Measurements from ENCODE around the gene PRF1. TPM values are rescaled to one million over a fixed set of nuclear protein-coding genes. Genes with fewer than 3 reads are reported as not detected.

The PRF1 gene
- total and polyA plus RNA-seq, 2 donors (not counting 1 experiment from before 2014, with no cell fraction given) = 1.0 to 1.9 TPM

GRCh38 chr10:70600512-70601395 is 1.8 kb downstream of the PRF1 start:
- intact Hi-C loops (cut with micrococcal nuclease) = no loop called here
- Mint-ChIP-seq H3K27me3 (no peaks in the 10 kb centered on the region), H3K4me1 (no peaks in the 10 kb centered on the region), H3K9me3 (ENCODE audit: insufficient read depth) (no peaks in the 10 kb centered on the region), H3K27ac (no peak overlapping the region), H3K4me3 (no peak overlapping the region)
- ChIA-PET CTCF (no interaction called here), POLR2A (no interaction called here)
- Histone ChIP-seq H4K20me1 (ENCODE audit: control insufficient read depth, insufficient read depth, low read length, poor library complexity, severe bottlenecking) (no peaks in the 10 kb centered on the region), H2AFZ (ENCODE audit: insufficient read depth, low read depth, low read length, poor library complexity, severe bottlenecking) (no peak overlapping the region), H3K9me3 (ENCODE audit: control extremely low read depth in 1 of 3, control insufficient read depth in 2 of 3, insufficient read depth in 1 of 3, low read length in 2 of 3) (no peaks in the 10 kb centered on the region), H3K9ac (ENCODE audit: low read length) (no peak overlapping the region), H3K36me3 (replicated peaks in 1 of 2; ENCODE audit: control extremely low read depth in 1 of 2, control insufficient read depth in 1 of 2, extremely low read depth in 1 of 2, insufficient read depth in 2 of 2, low read length in 1 of 2) (no peaks in the 10 kb centered on the region), H3K27me3 (replicated peaks in 1 of 4; ENCODE audit: control extremely low read depth in 1 of 4, control insufficient read depth in 3 of 4, insufficient read depth in 4 of 4, low read length in 3 of 4) (peaks cover 0 to 4% (median 0%) of the 10 kb centered on the region in 4 experiments), H3K79me2 (ENCODE audit: control insufficient read depth, insufficient read depth, low read length) (no peaks in the 10 kb centered on the region), H3K4me2 (replicated peaks; ENCODE audit: low read depth, low read length, poor library complexity, severe bottlenecking) (no peak overlapping the region), H3K4me1 (ENCODE audit: control insufficient read depth in 2 of 2, insufficient read depth in 2 of 2, low read length in 2 of 2) (no peaks in the 10 kb centered on the region), H3K27ac (ENCODE audit: low read length in 2 of 2) (no peak overlapping the region), H3K4me3 (ENCODE audit: control extremely low read depth in 1 of 5, extremely low read depth in 1 of 5, insufficient read depth in 1 of 5, low read depth in 2 of 5, low read length in 4 of 5) (no peak overlapping the region)
- ATAC-seq (ENCODE audit: low read depth) = no peak
- WGBS (ENCODE audit: insufficient coverage) = 92% methylated on average over 22 of the region's 24 CpGs
- TF ChIP-seq EZH2 (IDR thresholded peaks at IDR 0.05; ENCODE audit: borderline replicate concordance, insufficient read depth, low read depth, low read length, poor library complexity, severe bottlenecking) (no peak), CTCF (IDR thresholded peaks at IDR 0.05) (no peak)
- DNase-seq = no peak

- H3K27ac ChIP-seq (ENCODE audit: low read length in 2 of 2) = no peak overlapping the region
Observed at GRCh38 chr10:70599791-70600190, 2.8 kb downstream of the PRF1 start.

More at GRCh38 chr10:70599791-70600190, 2.8 kb downstream of the PRF1 start:
- Histone ChIP-seq H3K27me3 (replicated peaks in 1 of 4; ENCODE audit: control extremely low read depth in 1 of 4, control insufficient read depth in 3 of 4, insufficient read depth in 4 of 4, low read length in 3 of 4) (no peaks in the 10 kb centered on the region), H3K4me3 (ENCODE audit: control extremely low read depth in 1 of 5, extremely low read depth in 1 of 5, insufficient read depth in 1 of 5, low read depth in 2 of 5, low read length in 4 of 5) (no peak overlapping the region), H3K9me3 (ENCODE audit: control extremely low read depth in 1 of 3, control insufficient read depth in 2 of 3, insufficient read depth in 1 of 3, low read length in 2 of 3) (no peaks in the 10 kb centered on the region), H4K20me1 (ENCODE audit: control insufficient read depth, insufficient read depth, low read length, poor library complexity, severe bottlenecking) (no peaks in the 10 kb centered on the region), H3K79me2 (ENCODE audit: control insufficient read depth, insufficient read depth, low read length) (no peaks in the 10 kb centered on the region), H3K4me2 (replicated peaks; ENCODE audit: low read depth, low read length, poor library complexity, severe bottlenecking) (no peak overlapping the region), H3K4me1 (ENCODE audit: control insufficient read depth in 2 of 2, insufficient read depth in 2 of 2, low read length in 2 of 2) (no peaks in the 10 kb centered on the region), H3K9ac (ENCODE audit: low read length) (no peak overlapping the region), H2AFZ (ENCODE audit: insufficient read depth, low read depth, low read length, poor library complexity, severe bottlenecking) (no peak overlapping the region), H3K36me3 (replicated peaks in 1 of 2; ENCODE audit: control extremely low read depth in 1 of 2, control insufficient read depth in 1 of 2, extremely low read depth in 1 of 2, insufficient read depth in 2 of 2, low read length in 1 of 2) (no peaks in the 10 kb centered on the region)
- CTCF ChIA-PET = no interaction called here
- intact Hi-C loops (cut with micrococcal nuclease) = no loop called here
- Mint-ChIP-seq H3K4me3 (no peak overlapping the region), H3K27ac (no peak overlapping the region), H3K9me3 (ENCODE audit: insufficient read depth) (no peaks in the 10 kb centered on the region), H3K4me1 (no peaks in the 10 kb centered on the region), H3K27me3 (peaks cover 3% of the 10 kb centered on the region)
- WGBS (ENCODE audit: insufficient coverage) = 100% methylated on average over 2 of the region's 4 CpGs
- TF ChIP-seq CTCF (IDR thresholded peaks at IDR 0.05) = no peak
- TF ChIP-seq EZH2 (IDR thresholded peaks at IDR 0.05; ENCODE audit: borderline replicate concordance, insufficient read depth, low read depth, low read length, poor library complexity, severe bottlenecking) = no peak
- no peak for ATAC-seq (ENCODE audit: low read depth)
- POLR2A ChIA-PET = no interaction called here
- DNase-seq = no peak
